ENCODE measurements around the gene HTR4.
"Not testable (repeated sequence)": the region's sequence is repeated elsewhere in the genome, so short reads cannot be mapped to it uniquely, and the experiment has no call there.

HTR4 gene

GRCh38 chr5:148468746-148469145 lies 185.6 kb downstream of the HTR4 start:
- not testable (repeated sequence) for DNase-seq

- no peak for DNase-seq
Observed at GRCh38 chr5:148467958-148468357, 186.4 kb downstream of the HTR4 start.

- DNase-seq = no peak
Observed at GRCh38 chr5:148466236-148466580, 188.1 kb downstream of the HTR4 start.

GRCh38 chr5:148465381-148466235 lies 188.7 kb downstream of the HTR4 start:
- no peak for DNase-seq

- no peak for DNase-seq
Observed at GRCh38 chr5:148459669-148460068, 194.7 kb downstream of the HTR4 start.

GRCh38 chr5:148458036-148458888 lies 196.1 kb downstream of the HTR4 start:
- no peak for DNase-seq

GRCh38 chr5:148457183-148457620 lies 197.1 kb downstream of the HTR4 start:
- DNase-seq = peak; percentile 5

GRCh38 chr5:148455185-148455584 lies 199.1 kb downstream of the HTR4 start:
- DNase-seq = no peak

- no peak for DNase-seq
Observed at GRCh38 chr5:148454576-148454975, 199.8 kb downstream of the HTR4 start.

GRCh38 chr5:148452499-148453193 lies 201.7 kb downstream of the HTR4 start:
- no peak for DNase-seq

GRCh38 chr5:148446611-148447010 lies 207.7 kb downstream of the HTR4 start:
- DNase-seq = no peak

GRCh38 chr5:148445578-148445977 lies 208.7 kb downstream of the HTR4 start:
- no peak for DNase-seq

GRCh38 chr5:148443998-148444397 lies 210.3 kb downstream of the HTR4 start:
- peak; percentile 32 for DNase-seq

GRCh38 chr5:148443241-148443640 lies 211.1 kb downstream of the HTR4 start:
- DNase-seq = no peak

- no peak for DNase-seq
Observed at GRCh38 chr5:148438933-148439332, 215.4 kb downstream of the HTR4 start.

- no peak for DNase-seq
Observed at GRCh38 chr5:148437249-148437648, 217.1 kb downstream of the HTR4 start.

GRCh38 chr5:148436029-148436428 lies 218.3 kb downstream of the HTR4 start:
- no peak for DNase-seq

- no peak for DNase-seq
Observed at GRCh38 chr5:148433826-148434225, 220.5 kb downstream of the HTR4 start.
